GM06990 (cell line): ENCODE measurements around the gene KRTAP10-6.
"Not testable (repeated sequence)": the region's sequence is repeated elsewhere in the genome, so short reads cannot be mapped to it uniquely, and the experiment has no call there.

ENCODE experiments used
- DNase-seq: peaks from one replicate; pipeline ENCODE4 v3.0.0-alpha.2; 2011; ENCODE audit not compliant: insufficient read length; ENCODE audit errors: extremely low read depth
- H3K27me3 ChIP-seq: replicated peaks from 2 replicates; pipeline ENCODE4 v1.6.0; 2011; ENCODE audit warnings: low read length; ENCODE audit not compliant: control insufficient read depth, insufficient read depth
- H3K36me3 ChIP-seq: 2 replicates; pipeline ENCODE4 v1.5.1; 2011; ENCODE audit warnings: low read length; ENCODE audit not compliant: control insufficient read depth, insufficient read depth
- H3K4me3 ChIP-seq: replicated peaks from 2 replicates; pipeline ENCODE4 v1.5.1; 2011; ENCODE audit warnings: low read depth, mild to moderate bottlenecking, control low read depth, low read length
- CTCF ChIP-seq: IDR thresholded peaks from 2 replicates; pipeline ENCODE4 v1.5.1; 2011; ENCODE audit warnings: low read length, control low read depth, mild to moderate bottlenecking, inconsistent platforms; ENCODE audit not compliant: insufficient read depth, poor library complexity, severe bottlenecking

The KRTAP10-6 gene

DNA sequence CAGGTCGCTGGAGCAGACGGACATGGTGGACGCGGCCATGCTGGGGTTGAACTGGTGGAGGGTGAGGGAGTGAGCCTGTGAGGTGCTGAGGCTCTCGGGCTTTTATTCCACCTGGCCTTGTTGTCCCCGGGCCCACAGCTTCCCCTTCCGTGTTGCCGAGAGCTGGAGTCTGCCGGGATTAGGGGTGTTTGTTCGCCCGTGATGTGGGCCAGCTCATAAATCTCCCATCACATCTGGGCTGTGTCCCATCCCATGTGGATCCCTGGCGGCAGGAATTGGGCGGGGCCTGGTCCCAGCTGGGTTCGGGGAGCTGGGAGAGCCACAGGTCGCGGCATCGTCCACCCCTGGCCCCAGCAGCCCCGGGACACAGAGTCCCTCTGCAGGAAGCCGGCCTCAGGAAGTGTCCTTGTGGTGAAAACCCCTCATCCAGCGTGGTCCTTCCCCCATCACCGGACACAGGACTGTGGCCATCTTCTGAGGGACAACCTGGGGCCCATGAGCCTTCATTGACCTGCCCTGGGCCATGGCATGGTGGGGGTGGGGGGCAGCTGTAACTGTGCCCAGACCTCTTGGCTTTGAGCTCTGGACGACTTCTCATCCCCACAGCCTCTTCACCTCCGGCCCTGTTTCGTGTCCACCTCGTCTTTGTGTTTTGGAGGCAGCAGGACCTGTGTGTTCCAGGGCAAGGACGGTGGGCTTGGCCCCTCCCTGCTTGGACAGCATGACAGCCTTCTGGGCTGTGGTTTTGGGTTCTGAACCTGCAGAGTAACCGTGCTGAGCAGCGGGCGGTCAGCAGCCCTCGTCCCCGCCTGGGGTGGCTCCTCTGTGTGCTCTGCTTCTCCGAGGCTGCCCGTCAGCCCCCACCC lies at the start of gene KRTAP10-6:
TSS of gene KRTAP10-6 (minus strand) at position 60 of the 866 bp plus-strand sequence. CDS start at position 39, 21 bp downstream.
- no peak within 1 kb of the TSS for H3K4me3 ChIP-seq
- H3K36me3 ChIP-seq, result no peaks in the 10 kb centered on the region
- DNase-seq, result no peak
- no peaks in the 10 kb centered on the region for H3K27me3 ChIP-seq
- no peak for TF ChIP-seq CTCF

- Histone ChIP-seq H3K36me3 (no peaks in the 10 kb centered on the region), H3K27me3 (no peaks in the 10 kb centered on the region), H3K4me3 (no peak overlapping the region)
- DNase-seq, result no peak
- TF ChIP-seq CTCF, result no peak
These were observed 48.5 kb upstream of the KRTAP10-6 start for GRCh38 chr21:44640761-44641160.

DNA sequence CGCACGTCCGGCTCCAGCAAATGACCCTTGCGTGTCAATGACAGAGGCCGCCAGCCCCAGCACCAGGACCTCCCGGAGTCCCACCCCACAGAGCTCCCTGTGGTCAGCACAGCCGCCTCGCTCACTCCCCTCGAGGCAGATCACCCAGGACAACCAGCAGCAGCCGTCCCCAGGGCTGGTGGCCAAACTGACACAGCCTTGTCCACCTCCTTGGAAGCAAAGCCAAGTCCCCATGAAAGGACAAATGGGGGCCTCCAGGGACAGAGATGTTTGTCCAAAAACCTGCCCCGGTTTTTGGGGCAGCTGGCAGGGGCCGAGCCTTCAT lies 47.0 kb upstream of the KRTAP10-6 start:
- H3K36me3 ChIP-seq, result no peaks in the 10 kb centered on the region
- no peak for TF ChIP-seq CTCF
- no peaks in the 10 kb centered on the region for H3K27me3 ChIP-seq
- no peak for DNase-seq
- no peak overlapping the region for H3K4me3 ChIP-seq

DNA sequence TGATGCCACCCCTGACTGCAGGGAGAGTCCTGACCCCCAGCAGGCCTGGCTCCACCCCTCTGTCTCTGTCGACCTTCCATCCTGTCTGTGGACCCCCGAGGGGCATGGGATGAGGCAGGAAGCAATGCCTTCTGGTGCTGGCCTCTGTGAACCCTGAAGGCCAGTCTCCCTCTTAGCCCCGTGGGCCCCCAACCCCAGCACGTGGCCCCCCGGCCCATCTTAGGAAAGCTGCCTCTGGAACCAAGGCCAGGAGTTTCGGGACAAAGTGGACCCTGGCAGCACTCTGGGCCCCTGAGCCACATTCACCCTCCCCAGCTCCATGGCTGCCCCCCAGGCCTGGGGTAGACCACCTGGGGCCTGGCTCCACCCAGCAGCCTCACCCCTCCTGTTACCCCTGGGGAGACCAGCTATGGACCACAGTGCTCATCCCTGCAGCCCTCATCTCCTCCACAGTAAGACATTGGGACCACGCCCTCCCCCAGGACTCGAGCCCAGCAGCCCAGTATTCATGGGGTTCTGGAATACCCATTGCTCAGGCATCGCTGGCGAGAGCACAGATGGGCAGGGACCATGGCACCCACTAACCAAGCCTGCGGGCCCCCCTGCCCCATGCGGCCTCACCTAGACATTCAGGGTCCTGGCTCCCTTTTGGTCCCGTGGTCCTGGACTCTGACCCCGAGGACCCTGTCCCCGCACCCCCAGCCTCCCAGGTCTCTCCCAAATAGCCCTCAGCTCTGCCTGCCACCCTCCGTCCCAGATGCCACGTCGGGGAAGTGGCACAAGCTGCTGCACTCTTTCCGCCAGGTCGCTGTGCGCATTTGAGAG lies 46.4 kb upstream of the KRTAP10-6 start:
- not testable (repeated sequence) for DNase-seq, H3K4me3 ChIP-seq, H3K27me3 ChIP-seq, H3K36me3 ChIP-seq

DNA sequence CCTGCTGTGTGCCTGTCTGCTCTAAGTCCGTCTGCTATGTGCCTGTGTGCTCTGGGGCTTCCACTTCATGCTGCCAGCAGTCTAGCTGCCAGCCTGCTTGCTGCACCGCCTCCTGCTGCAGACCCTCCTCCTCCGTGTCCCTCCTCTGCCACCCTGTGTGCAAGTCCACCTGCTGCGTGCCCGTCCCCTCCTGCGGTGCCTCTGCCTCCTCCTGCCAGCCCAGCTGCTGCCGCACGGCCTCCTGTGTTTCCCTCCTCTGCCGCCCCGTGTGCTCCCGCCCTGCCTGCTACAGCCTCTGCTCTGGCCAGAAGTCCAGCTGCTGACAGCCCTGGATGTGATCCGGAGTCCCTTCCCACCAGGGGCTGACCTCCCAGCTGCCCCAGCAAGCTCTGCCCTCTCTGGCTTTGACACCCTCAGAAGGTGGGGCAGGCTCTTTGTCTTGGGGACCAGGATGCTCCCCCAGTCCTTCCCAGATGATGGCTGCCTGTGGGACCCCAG lies 45.6 kb upstream of the KRTAP10-6 start:
- DNase-seq, H3K36me3 ChIP-seq, H3K27me3 ChIP-seq, H3K4me3 ChIP-seq: not testable (repeated sequence)

DNA sequence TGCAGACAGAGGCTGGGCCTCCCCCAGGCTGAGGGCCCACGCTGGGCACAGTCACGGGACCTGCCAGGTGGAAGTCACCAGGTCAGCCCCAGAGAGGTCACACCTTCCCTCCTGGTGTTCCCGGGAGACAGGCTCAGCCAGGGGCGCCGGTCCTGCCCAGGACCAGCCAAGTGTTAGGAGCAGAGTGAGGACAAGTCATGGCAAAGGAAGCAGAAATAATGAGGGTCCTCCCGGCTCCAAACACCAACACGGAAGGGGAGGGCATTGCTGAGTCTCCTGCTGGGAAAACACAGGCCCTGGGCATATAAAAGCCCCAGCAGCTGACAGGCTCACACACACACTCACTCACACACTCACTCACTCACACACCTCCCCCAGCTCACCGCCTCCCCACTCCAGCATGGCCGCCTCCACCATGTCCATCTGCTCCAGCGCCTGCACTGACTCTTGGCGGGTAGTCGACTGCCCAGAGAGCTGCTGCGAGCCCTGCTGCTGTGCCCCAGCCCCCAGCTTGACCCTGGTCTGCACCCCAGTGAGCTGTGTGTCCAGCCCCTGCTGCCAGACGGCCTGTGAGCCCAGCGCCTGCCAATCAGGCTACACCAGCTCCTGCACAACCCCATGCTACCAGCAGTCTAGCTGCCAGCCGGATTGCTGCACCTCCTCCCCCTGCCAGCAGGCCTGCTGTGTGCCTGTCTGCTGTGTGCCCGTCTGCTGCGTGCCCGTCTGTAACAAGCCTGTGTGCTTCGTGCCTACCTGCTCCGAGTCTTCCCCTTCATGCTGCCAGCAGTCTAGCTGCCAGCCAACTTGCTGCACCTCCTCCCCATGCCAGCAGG lies 44.9 kb upstream of the KRTAP10-6 start, which contains the start of gene KRTAP10-10:
TSS of gene KRTAP10-10 (plus strand) at position 339 of the 833 bp plus-strand sequence. CDS start at position 401, 62 bp downstream.
- no peak for DNase-seq
- no peak for TF ChIP-seq CTCF
- H3K27me3 ChIP-seq, result no peaks in the 10 kb centered on the region
- H3K4me3 ChIP-seq, result no peak within 1 kb of the TSS
- no peaks in the 10 kb centered on the region for H3K36me3 ChIP-seq
